Measurements from ENCODE around the gene C19orf47.

The C19orf47 gene

DNA sequence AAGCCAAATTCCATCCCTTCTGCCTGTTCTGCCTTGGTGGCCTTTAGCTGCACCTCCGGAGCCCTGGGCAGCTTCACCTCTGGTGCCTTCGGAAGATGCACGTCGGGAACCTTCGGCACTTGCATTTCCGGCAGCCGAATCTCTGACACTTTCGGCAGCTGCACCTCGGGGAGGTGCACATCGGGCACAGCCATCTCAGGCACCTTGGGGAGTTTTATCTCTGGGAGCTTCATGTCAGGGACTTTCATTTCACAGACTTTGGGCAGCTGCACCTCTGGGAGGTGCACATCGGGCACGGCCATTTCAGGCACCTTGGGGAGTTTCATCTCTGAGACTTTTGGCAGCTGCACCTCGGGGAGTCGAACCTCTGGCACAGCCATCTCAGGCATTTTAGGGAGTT is 47.8 kb upstream of the C19orf47 start:
- Histone ChIP-seq H3K79me2 (ENCODE audit: insufficient read depth, low read length) (no peaks in the 10 kb centered on the region), H3K9me2 (replicated peaks; ENCODE audit: low read depth, low read length) (no peaks in the 10 kb centered on the region), H3K36me3 (ENCODE audit: insufficient read depth, low read length) (no peaks in the 10 kb centered on the region), H3K9me3 (ENCODE audit: insufficient read depth, low read depth, low read length) (no peaks in the 10 kb centered on the region), H3K4me1 (ENCODE audit: insufficient read depth, low read length, poor library complexity, severe bottlenecking) (no peaks in the 10 kb centered on the region), H3K9ac (ENCODE audit: low read depth, low read length, poor library complexity, severe bottlenecking) (no peak overlapping the region), H3K4me2 (ENCODE audit: low read depth, low read length, poor library complexity, severe bottlenecking) (no peak overlapping the region), H3F3A (ENCODE audit: low read depth) (no peaks in the 10 kb centered on the region), H2AFZ (ENCODE audit: low read length) (no peak overlapping the region), H4K20me1 (ENCODE audit: insufficient read depth, low read length, poor library complexity, severe bottlenecking) (no peaks in the 10 kb centered on the region), H3K27me3 (ENCODE audit: insufficient read depth, low read length, poor library complexity, severe bottlenecking) (no peaks in the 10 kb centered on the region), H3K4me3 (ENCODE audit: low read length, poor library complexity, severe bottlenecking) (no peak overlapping the region)
- no peak for TF ChIP-seq EZH2phosphoT487 (IDR thresholded peaks at IDR 0.05; ENCODE audit: borderline replicate concordance)
- TF ChIP-seq, protein P1, sequence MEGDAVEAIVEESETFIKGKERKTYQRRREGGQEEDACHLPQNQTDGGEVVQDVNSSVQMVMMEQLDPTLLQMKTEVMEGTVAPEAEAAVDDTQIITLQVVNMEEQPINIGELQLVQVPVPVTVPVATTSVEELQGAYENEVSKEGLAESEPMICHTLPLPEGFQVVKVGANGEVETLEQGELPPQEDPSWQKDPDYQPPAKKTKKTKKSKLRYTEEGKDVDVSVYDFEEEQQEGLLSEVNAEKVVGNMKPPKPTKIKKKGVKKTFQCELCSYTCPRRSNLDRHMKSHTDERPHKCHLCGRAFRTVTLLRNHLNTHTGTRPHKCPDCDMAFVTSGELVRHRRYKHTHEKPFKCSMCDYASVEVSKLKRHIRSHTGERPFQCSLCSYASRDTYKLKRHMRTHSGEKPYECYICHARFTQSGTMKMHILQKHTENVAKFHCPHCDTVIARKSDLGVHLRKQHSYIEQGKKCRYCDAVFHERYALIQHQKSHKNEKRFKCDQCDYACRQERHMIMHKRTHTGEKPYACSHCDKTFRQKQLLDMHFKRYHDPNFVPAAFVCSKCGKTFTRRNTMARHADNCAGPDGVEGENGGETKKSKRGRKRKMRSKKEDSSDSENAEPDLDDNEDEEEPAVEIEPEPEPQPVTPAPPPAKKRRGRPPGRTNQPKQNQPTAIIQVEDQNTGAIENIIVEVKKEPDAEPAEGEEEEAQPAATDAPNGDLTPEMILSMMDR (conservative IDR thresholded peaks at IDR 0.05; ENCODE audit: low read length), result no peak

DNA sequence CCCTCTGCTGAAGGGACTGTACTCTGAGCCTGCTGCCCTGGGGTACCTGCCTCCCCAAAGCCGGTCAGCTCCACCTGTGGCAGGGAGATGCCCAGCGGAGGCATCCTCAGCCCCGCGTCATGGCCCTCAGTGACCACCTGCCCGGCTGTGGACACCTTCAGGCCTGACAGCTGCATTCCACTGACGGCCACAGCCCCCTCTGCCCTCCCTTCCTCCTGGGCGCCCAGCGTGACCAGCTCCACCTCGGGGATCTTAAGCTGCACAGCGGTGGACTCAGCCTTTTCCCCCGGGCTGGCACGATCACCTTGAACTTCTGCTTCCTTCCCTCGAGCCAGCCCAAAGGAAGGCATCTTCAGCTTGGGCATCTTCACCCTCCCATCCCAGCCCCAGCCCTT is 46.6 kb upstream of the C19orf47 start:
- Histone ChIP-seq H3K79me2 (ENCODE audit: insufficient read depth, low read length) (no peaks in the 10 kb centered on the region), H3K4me2 (ENCODE audit: low read depth, low read length, poor library complexity, severe bottlenecking) (no peak overlapping the region), H3K4me3 (ENCODE audit: low read length, poor library complexity, severe bottlenecking) (no peak overlapping the region), H3K9me2 (replicated peaks; ENCODE audit: low read depth, low read length) (no peaks in the 10 kb centered on the region), H3K9me3 (ENCODE audit: insufficient read depth, low read depth, low read length) (no peaks in the 10 kb centered on the region), H2AFZ (ENCODE audit: low read length) (no peak overlapping the region), H3K36me3 (ENCODE audit: insufficient read depth, low read length) (no peaks in the 10 kb centered on the region), H3F3A (ENCODE audit: low read depth) (no peaks in the 10 kb centered on the region), H4K20me1 (ENCODE audit: insufficient read depth, low read length, poor library complexity, severe bottlenecking) (no peaks in the 10 kb centered on the region), H3K27me3 (ENCODE audit: insufficient read depth, low read length, poor library complexity, severe bottlenecking) (no peaks in the 10 kb centered on the region), H3K4me1 (ENCODE audit: insufficient read depth, low read length, poor library complexity, severe bottlenecking) (no peaks in the 10 kb centered on the region), H3K9ac (ENCODE audit: low read depth, low read length, poor library complexity, severe bottlenecking) (no peak overlapping the region)
- TF ChIP-seq, protein P1 (conservative IDR thresholded peaks at IDR 0.05; ENCODE audit: low read length), result no peak
- no peak for TF ChIP-seq EZH2phosphoT487 (IDR thresholded peaks at IDR 0.05; ENCODE audit: borderline replicate concordance)

DNA sequence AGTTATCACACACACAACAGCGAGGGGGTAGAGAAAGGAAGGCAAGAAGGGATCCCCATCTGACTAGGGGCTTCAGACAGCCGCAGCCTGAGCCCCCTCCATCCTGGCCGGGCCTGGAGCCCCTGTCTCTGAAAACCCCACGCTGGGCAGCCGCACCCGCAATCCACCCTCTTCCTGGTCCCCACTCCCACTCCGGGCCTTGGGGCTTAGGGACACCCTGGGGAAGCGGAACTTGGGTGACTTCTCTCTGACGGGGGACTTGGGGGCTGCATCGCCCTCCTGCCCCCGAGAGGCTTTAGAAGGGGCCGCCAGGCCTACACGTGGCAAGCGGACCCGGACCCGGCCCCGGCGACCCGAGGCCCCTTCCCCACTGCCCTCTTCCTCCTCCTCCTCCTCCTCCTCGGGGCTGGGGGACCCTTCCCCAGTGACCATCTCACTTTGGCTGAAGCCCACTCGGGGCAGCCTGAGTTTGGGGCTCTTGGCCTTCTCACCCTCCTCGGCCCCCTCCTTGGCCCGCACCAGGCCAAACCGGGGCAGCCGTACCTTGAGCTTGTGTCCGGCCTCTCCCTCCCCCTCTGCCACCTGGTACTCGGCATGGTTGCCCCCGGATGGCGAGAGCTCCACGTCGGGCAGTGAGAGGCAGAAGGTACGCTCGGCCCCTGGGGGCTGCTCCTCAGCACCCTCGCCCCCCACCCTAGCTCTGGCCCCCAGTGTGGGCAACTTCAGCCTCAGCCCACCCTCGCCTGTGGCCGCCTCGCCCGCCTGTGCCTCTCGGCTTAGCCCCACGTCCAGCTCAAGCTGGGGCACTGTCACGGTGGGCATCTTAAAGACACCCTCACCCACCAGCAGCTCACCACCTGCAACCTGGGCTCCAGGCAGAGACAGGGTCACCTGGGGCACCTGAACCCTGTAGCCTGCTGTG is 46.0 kb upstream of the C19orf47 start:
- Histone ChIP-seq H4K20me1 (ENCODE audit: insufficient read depth, low read length, poor library complexity, severe bottlenecking) (no peaks in the 10 kb centered on the region), H3K9me3 (ENCODE audit: insufficient read depth, low read depth, low read length) (no peaks in the 10 kb centered on the region), H3K79me2 (ENCODE audit: insufficient read depth, low read length) (no peaks in the 10 kb centered on the region), H3K27me3 (ENCODE audit: insufficient read depth, low read length, poor library complexity, severe bottlenecking) (no peaks in the 10 kb centered on the region), H3K4me3 (ENCODE audit: low read length, poor library complexity, severe bottlenecking) (no peak overlapping the region), H3K9me2 (replicated peaks; ENCODE audit: low read depth, low read length) (no peaks in the 10 kb centered on the region), H3K36me3 (ENCODE audit: insufficient read depth, low read length) (no peaks in the 10 kb centered on the region), H3F3A (ENCODE audit: low read depth) (no peaks in the 10 kb centered on the region), H3K4me2 (ENCODE audit: low read depth, low read length, poor library complexity, severe bottlenecking) (no peak overlapping the region), H2AFZ (ENCODE audit: low read length) (no peak overlapping the region), H3K4me1 (ENCODE audit: insufficient read depth, low read length, poor library complexity, severe bottlenecking) (no peaks in the 10 kb centered on the region), H3K9ac (ENCODE audit: low read depth, low read length, poor library complexity, severe bottlenecking) (no peak overlapping the region)
- TF ChIP-seq, protein P1 (conservative IDR thresholded peaks at IDR 0.05; ENCODE audit: low read length), result no peak
- no peak for TF ChIP-seq EZH2phosphoT487 (IDR thresholded peaks at IDR 0.05; ENCODE audit: borderline replicate concordance)

Measured in Loucy (cell line).